Panc1 (cell line): ENCODE data around the gene VAC14. TPM values are rescaled to one million over a fixed set of nuclear protein-coding genes. Genes with fewer than 3 reads are reported as not detected.

Experiments
- ATAC-seq: fragments of 200-7000 bp; cut with Tn5 transposase; 2 replicates; pipeline ENCODE4 v1.9.1; 2020; ENCODE audit warnings: mild to moderate bottlenecking, moderate library complexity
- BruUV-seq: library from RNA; stranded (reverse); fragments of 400-500 nt; replicated peaks from 2 replicates; lab custom pipeline; 2021; lab: Mats Ljungman, UMichigan
- CTCF ChIA-PET: fragments of 300-600 bp; sonication (Branson Sonifier 250); formaldehyde crosslinking; loops from one replicate; lab custom pipeline; 2022; ENCODE audit warnings: antibody characterized with exemption; lab: Charles Lee
- POLR2A ChIA-PET: fragments of 300-600 bp; sonication (Branson Sonifier 250); formaldehyde crosslinking; loops from one replicate; lab custom pipeline; 2022; ENCODE audit warnings: antibody characterized with exemption; lab: Charles Lee
- DNase-seq: peaks from one replicate; pipeline ENCODE4 v3.0.0-alpha.2; 2010; ENCODE audit warnings: low read depth, low spot score
- H3K27ac ChIP-seq: 2 replicates; pipeline ENCODE4 v1.5.1; 2011; ENCODE audit warnings: mild to moderate bottlenecking, low read length, inconsistent platforms
- H3K27me3 ChIP-seq: fragments of 200-500 bp; sonication (Bioruptor generic); 2 replicates; pipeline ENCODE4 v1.6.0; 2014; ENCODE audit warnings: low read length, inconsistent platforms; ENCODE audit not compliant: control insufficient read depth, insufficient read depth
- H3K36me3 ChIP-seq: fragments of 200-500 bp; sonication (Bioruptor generic); 2 replicates; pipeline ENCODE4 v1.5.1; 2014; ENCODE audit warnings: inconsistent platforms, mild to moderate bottlenecking, low read length, moderate library complexity; ENCODE audit not compliant: control insufficient read depth, insufficient read depth
- H3K4me1 ChIP-seq: 2 replicates; pipeline ENCODE4 v1.5.1; 2011; ENCODE audit warnings: inconsistent platforms, mild to moderate bottlenecking, low read length, moderate library complexity; ENCODE audit not compliant: control insufficient read depth, insufficient read depth
- H3K4me3 ChIP-seq, 2 experiments: 2 replicates each; pipeline ENCODE4 v1.5.1; 2011 to 2012; ENCODE audit warnings: low read depth in 2 of 2, low read length in 2 of 2, mild to moderate bottlenecking in 2 of 2, inconsistent platforms in 1 of 2, moderate library complexity in 1 of 2
- H3K9me3 ChIP-seq: fragments of 200-500 bp; sonication (Bioruptor generic); 2 replicates; pipeline ENCODE4 v1.5.1; 2014; ENCODE audit warnings: low read depth, mild to moderate bottlenecking, inconsistent platforms, low read length, moderate library complexity; ENCODE audit not compliant: control insufficient read depth, insufficient read depth
- POLR2AphosphoS5 ChIP-seq: IDR thresholded peaks from 2 replicates; pipeline ENCODE4 v1.6.1; 2012; ENCODE audit warnings: mild to moderate bottlenecking, low read depth, low read length, moderate library complexity
- SIN3A ChIP-seq: IDR thresholded peaks from 2 replicates; pipeline ENCODE4 v1.6.1; 2012; ENCODE audit warnings: low read depth, mild to moderate bottlenecking, low read length, moderate library complexity, borderline replicate concordance; ENCODE audit not compliant: insufficient read depth
- TCF7L2 ChIP-seq: IDR thresholded peaks from 2 replicates; pipeline ENCODE4 v1.6.1; 2011; ENCODE audit warnings: mild to moderate bottlenecking, low read depth, low read length, inconsistent platforms
- in situ Hi-C: cut with HindIII; loops from 2 replicates; pipeline ENCODE4 v1.10.0; 2016; ENCODE audit warnings: low sequenced_read_pairs, low pct_unique_long_range_greater_than_20kb
- intact Hi-C: fragments of 100-400 bp; cut with micrococcal nuclease; formaldehyde crosslinking; loops from one replicate; pipeline ENCODE4 v1.10.0; 2022; ENCODE audit not compliant: unreplicated experiment
- total RNA-seq: library from RNA; stranded (reverse); gene quantifications from one replicate; pipeline ENCODE4 v1.2.1, GENCODE V29; 2021; ENCODE audit not compliant: unreplicated experiment
- TF ChIP-seq, protein P1 (sequence below): fragments of 450-650 bp; IDR thresholded peaks from 2 replicates; pipeline ENCODE4 v1.5.1; 2017; ENCODE audit warnings: mild to moderate bottlenecking
- TF ChIP-seq, protein P2 (sequence below), 2 experiments: IDR thresholded peaks; 2 replicates each; pipeline ENCODE4 v1.6.1; 2011 to 2012; ENCODE audit warnings: low read depth in 2 of 2, control low read depth in 1 of 2, low read length in 1 of 2, mild to moderate bottlenecking in 1 of 2, moderate library complexity in 1 of 2; ENCODE audit not compliant: insufficient read depth in 1 of 2

Gene VAC14
- total RNA-seq, 1 experiment from 2014 or later: 37.9 TPM

GRCh38 chr16:70805787-70806186, 4.8 kb upstream of the VAC14 start:
- H3K4me3 ChIP-seq: no peak overlapping the region
- TF ChIP-seq SIN3A (no peak), TCF7L2 (no peak), POLR2AphosphoS5 (no peak)
- TF ChIP-seq, protein P1, sequence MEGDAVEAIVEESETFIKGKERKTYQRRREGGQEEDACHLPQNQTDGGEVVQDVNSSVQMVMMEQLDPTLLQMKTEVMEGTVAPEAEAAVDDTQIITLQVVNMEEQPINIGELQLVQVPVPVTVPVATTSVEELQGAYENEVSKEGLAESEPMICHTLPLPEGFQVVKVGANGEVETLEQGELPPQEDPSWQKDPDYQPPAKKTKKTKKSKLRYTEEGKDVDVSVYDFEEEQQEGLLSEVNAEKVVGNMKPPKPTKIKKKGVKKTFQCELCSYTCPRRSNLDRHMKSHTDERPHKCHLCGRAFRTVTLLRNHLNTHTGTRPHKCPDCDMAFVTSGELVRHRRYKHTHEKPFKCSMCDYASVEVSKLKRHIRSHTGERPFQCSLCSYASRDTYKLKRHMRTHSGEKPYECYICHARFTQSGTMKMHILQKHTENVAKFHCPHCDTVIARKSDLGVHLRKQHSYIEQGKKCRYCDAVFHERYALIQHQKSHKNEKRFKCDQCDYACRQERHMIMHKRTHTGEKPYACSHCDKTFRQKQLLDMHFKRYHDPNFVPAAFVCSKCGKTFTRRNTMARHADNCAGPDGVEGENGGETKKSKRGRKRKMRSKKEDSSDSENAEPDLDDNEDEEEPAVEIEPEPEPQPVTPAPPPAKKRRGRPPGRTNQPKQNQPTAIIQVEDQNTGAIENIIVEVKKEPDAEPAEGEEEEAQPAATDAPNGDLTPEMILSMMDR: no peak
- TF ChIP-seq, protein P2, sequence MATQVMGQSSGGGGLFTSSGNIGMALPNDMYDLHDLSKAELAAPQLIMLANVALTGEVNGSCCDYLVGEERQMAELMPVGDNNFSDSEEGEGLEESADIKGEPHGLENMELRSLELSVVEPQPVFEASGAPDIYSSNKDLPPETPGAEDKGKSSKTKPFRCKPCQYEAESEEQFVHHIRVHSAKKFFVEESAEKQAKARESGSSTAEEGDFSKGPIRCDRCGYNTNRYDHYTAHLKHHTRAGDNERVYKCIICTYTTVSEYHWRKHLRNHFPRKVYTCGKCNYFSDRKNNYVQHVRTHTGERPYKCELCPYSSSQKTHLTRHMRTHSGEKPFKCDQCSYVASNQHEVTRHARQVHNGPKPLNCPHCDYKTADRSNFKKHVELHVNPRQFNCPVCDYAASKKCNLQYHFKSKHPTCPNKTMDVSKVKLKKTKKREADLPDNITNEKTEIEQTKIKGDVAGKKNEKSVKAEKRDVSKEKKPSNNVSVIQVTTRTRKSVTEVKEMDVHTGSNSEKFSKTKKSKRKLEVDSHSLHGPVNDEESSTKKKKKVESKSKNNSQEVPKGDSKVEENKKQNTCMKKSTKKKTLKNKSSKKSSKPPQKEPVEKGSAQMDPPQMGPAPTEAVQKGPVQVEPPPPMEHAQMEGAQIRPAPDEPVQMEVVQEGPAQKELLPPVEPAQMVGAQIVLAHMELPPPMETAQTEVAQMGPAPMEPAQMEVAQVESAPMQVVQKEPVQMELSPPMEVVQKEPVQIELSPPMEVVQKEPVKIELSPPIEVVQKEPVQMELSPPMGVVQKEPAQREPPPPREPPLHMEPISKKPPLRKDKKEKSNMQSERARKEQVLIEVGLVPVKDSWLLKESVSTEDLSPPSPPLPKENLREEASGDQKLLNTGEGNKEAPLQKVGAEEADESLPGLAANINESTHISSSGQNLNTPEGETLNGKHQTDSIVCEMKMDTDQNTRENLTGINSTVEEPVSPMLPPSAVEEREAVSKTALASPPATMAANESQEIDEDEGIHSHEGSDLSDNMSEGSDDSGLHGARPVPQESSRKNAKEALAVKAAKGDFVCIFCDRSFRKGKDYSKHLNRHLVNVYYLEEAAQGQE (IDR thresholded peaks at IDR 0.05; ENCODE audit: insufficient read depth in 1 of 2, low read depth in 2 of 2, low read length in 1 of 2): no peak
- H3K27ac ChIP-seq: no peak overlapping the region
- BruUV-seq: no TSS peak
- in situ Hi-C loops (no loop called here), intact Hi-C loops (no loop called here)
- H3K27me3 ChIP-seq: no peaks in the 10 kb centered on the region; the same call in 1 of the 2 replicates
- no peak for DNase-seq
- POLR2A ChIA-PET: no interaction called here
- H3K9me3 ChIP-seq: no peaks in the 10 kb centered on the region; the same call in 1 of the 2 replicates
- H3K4me1 ChIP-seq: no peaks in the 10 kb centered on the region
- no peak for ATAC-seq
- CTCF ChIA-PET: no interaction called here
- H3K36me3 ChIP-seq: no peaks in the 10 kb centered on the region

GRCh38 chr16:70805380-70805779, 4.4 kb upstream of the VAC14 start:
- intact Hi-C loops (no loop called here), in situ Hi-C loops (no loop called here)
- Histone ChIP-seq H3K27ac (no peak overlapping the region), H3K4me1 (no peaks in the 10 kb centered on the region), H3K4me3 (no peak overlapping the region), H3K9me3 (no peaks in the 10 kb centered on the region; the same call in 1 of the 2 replicates), H3K36me3 (no peaks in the 10 kb centered on the region; the same call in 1 of the 2 replicates), H3K27me3 (no peaks in the 10 kb centered on the region; the same call in 1 of the 2 replicates)
- ATAC-seq: no peak
- TF ChIP-seq, protein P1: no peak
- TF ChIP-seq POLR2AphosphoS5 (no peak), SIN3A (no peak), TCF7L2 (no peak)
- TF ChIP-seq, protein P2 (IDR thresholded peaks at IDR 0.05; ENCODE audit: insufficient read depth in 1 of 2, low read depth in 2 of 2, low read length in 1 of 2): no peak
- no TSS peak for BruUV-seq
- no peak for DNase-seq
- CTCF ChIA-PET: no interaction called here
- POLR2A ChIA-PET: no interaction called here
